GM19239 (cell line): ENCODE measurements around the gene ORM2.
"Not testable (repeated sequence)": the region's sequence is repeated elsewhere in the genome, so short reads cannot be mapped to it uniquely, and the experiment has no call there.

Experiments
- DNase-seq: peaks from one replicate; pipeline ENCODE4 v3.0.0; 2011; ENCODE audit warnings: low spot score; ENCODE audit not compliant: insufficient read length
- FAIRE-seq: peaks from 2 replicates; lab custom pipeline; 2011; peaks lifted over from hg19 to GRCh38; lab: Jason Lieb, UNC

The ORM2 gene

DNA sequence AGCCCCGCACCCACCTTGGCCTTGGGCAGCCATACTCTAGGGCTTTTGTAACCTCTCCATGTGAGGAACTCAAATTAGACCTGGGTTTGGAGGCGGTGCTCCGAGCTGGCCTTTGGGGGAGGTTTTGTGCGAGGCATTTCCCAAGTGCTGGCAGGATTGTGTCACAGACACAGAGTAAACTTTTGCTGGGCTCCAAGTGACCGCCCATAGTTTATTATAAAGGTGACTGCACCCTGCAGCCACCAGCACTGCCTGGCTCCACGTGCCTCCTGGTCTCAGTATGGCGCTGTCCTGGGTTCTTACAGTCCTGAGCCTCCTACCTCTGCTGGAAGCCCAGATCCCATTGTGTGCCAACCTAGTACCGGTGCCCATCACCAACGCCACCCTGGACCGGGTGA is at the start of gene ORM2:
Gene ORM2 (plus strand): TSS at position 245 of the 398 bp plus-strand sequence. CDS start 36 bp downstream, at position 281.
- DNase-seq, FAIRE-seq: not testable (repeated sequence)

- FAIRE-seq: no peak
- no peak for DNase-seq
Measured at GRCh38 chr9:114280636-114281472, 48.8 kb upstream of the ORM2 start.

DNA sequence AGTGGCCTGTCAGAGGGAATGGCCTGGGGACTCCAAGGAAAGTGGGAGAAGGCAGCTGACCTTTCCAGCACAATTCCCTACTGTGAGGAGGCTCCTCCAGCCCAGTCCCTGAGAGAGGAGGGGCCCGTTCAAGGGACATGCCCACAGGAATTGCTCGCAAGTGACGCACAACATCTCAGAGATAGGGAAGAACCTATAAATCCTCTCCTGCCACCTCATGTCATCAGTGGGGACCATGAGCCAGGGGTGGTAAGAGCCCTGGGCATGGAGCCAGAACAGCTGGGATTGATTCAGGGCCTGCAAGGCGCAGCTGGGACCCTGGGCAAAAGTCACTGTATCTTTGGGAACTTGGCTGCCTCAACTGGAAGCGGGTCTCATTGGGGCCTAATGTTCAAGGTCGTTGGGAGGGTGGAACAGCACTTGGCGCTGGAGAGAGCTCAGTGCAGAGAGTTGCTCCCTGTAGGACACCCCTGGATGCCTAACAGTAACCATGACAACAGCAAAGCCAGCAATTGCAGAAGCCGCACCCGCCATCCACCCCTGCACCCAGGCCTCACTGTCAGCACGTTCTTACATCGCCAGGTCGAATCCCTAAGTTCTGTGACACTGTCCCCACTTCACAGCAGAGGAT is 48.1 kb upstream of the ORM2 start:
- DNase-seq (no peak), FAIRE-seq (no peak)

DNA sequence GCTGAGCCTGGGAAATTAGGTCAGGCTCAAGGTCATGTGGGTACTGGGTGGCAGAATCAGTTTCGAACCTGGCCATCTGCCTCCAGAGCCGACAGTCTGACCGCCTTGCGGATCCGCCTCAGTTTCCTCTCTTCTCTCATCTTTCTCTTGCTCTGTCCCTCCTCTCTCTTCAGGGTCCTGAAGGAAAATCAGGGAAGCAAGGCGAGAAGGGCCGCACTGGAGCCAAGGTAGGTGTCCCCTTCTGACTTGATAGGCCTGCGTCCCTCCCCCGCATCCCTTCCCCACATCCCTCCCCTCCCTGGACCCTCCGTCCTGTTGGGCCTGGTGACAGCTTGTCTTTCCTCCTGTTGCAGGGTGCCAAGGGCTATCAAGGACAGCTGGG is 47.6 kb upstream of the ORM2 start:
- DNase-seq (no peak), FAIRE-seq (no peak)

GRCh38 chr9:114282507-114282906 is 47.2 kb upstream of the ORM2 start:
- FAIRE-seq: no peak
- DNase-seq: no peak

DNA sequence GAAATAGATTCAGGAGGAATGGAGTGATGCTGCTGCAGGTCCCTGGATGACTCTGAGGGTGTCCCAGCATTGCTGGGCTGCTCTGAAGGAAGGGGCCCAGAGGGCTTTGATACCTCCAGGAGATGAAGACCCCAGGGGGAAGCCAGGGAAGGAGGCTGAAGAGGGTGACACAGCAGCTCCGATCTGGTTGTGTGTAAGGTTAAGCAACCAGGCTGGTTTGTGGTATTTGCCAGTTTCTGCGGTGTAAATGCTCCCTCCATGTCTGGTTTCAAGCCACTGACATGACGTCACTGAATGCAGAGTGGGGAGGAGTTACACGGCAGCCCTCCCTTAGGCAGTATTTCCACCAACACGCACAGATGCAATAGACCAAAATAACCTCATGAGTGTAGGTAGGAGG is 46.7 kb upstream of the ORM2 start:
- FAIRE-seq: no peak
- DNase-seq: no peak

- FAIRE-seq (no peak), DNase-seq (no peak)
Measured at GRCh38 chr9:114283551-114284111, 46.0 kb upstream of the ORM2 start.

DNA sequence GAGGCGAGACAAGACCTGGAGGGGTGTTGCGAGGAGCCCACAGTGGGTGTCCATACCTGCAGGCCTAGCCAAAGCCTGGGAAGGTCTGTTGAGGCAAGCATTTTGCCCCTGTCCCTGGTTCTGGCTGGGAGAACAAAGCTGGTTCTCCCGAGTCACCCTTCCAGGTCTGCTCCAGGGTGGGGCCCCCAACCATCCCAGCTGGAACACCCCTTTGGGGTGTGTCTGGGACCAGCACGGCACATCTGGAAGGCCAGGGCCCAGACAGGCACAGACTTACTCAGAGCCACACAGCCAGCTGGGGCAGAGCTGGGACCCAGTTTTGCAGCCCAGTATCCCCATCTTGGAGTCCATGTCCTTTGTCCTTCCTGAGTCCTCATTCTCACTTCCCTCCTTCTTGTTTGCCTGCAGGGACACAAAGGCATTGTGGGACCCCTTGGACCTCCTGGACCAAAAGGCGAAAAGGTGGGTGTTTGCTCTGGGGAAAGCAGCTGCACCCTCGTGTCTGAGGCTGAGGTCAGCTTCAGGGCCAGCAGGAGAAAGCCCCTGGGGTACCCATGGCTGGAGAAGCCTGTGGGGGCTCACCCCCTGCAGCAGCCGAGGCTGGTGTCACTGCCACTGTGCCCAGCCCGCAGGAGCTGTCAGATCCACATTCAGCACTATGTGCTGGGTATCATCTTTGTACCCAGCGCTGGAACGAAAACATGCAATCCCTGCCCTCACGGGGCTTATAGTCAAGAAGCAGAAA is 45.2 kb upstream of the ORM2 start:
- FAIRE-seq (no peak), DNase-seq (no peak)

- DNase-seq: no peak
- FAIRE-seq: no peak
Measured at GRCh38 chr9:114285166-114285867, 44.4 kb upstream of the ORM2 start.

- no peak for FAIRE-seq
Measured at GRCh38 chr9:114286146-114286679, 43.5 kb upstream of the ORM2 start.

GRCh38 chr9:114287001-114287762 is 42.5 kb upstream of the ORM2 start:
- no peak for FAIRE-seq
- DNase-seq: no peak

More at GRCh38 chr9:114286146-114286679, 43.5 kb upstream of the ORM2 start:
- DNase-seq: no peak

DNA sequence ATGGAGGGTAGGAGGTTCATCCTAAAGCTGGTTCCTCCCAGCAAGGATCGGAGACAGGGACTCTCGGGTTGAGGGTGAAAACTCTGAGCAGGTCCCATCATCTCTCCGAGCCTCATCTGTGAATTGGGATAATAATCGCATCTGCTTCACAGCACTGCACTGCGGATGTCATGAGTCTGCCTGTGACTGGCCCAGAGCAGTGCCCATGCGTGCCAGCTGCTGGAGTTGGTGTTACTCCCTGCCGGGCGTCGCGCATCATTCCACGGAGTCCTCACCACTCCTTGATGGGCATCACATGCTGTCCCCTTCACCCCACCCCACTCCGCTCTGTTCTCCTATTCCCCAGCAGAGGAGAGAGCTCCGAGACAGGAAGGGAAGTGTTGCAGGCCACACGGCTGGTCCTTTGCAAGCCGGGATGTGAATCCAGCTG is 41.9 kb upstream of the ORM2 start:
- DNase-seq: no peak
- FAIRE-seq: no peak

GRCh38 chr9:114288193-114289091 is 41.2 kb upstream of the ORM2 start:
- DNase-seq (no peak), FAIRE-seq (no peak)

GRCh38 chr9:114289106-114289505 is 40.6 kb upstream of the ORM2 start:
- FAIRE-seq: no peak

GRCh38 chr9:114289571-114290481 is 39.8 kb upstream of the ORM2 start:
- no peak for DNase-seq
- FAIRE-seq: no peak

More at GRCh38 chr9:114289106-114289505, 40.6 kb upstream of the ORM2 start:
- DNase-seq: no peak

DNA sequence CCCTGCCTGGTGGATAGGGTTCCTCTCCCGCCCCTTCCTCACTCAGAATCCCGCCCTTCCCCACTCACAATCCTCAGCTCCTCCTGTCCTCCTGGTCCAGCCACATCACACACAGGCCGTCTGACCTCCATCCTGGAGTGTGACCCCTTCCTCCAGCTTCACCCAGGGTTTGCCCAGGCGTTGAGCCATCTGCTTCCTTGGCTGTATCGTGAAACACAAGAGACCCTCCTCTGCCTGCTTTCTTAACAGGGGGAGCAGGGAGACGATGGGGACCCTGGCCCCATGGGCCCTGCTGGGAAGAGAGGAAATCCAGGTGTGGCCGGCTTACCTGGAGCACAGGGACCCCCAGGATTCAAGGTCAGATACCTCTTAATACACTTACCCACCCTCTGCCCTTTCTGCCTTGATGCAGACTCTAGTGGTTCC is 39.1 kb upstream of the ORM2 start:
- no peak for FAIRE-seq
- no peak for DNase-seq

DNA sequence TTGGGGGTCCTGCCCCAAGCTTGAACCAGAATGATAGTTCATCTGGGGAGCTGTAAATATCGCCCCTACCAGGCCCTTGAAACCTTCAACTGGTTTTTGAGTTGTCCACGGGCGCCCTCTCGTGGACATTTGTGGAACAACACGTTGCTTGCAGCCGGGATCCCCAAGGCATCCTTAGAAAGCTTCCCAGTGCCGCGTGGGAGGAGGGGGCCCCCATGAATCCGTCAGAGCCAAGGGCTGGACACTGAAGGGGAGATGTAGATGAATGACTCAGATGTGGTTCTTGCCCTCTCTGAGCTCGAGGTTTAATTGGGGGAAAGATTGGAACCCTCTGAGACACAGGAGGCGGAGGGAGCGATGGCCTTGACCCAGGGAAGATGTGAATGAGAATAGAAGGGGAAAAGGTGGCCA is 38.6 kb upstream of the ORM2 start:
- FAIRE-seq: peak; percentile 94
- DNase-seq: peak; percentile 60
